Activated CD4-positive, alpha-beta T cell treated with anti-CD3 and anti-CD28 coated beads, Interleukin-10, Interleukin-2, amounts not matched to agents 100 ng/mL and 50 ng/mL, durations not matched to agents 16 hours and 8 hours (primary cell): ENCODE results near the gene AGAP9.
"Not testable (repeated sequence)": the region's sequence is repeated elsewhere in the genome, so short reads cannot be mapped to it uniquely, and the experiment has no call there.

Experiments
- DNase-seq: peaks from one replicate; pipeline ENCODE4 v3.0.0-alpha.2; 2020

AGAP9 gene

DNA sequence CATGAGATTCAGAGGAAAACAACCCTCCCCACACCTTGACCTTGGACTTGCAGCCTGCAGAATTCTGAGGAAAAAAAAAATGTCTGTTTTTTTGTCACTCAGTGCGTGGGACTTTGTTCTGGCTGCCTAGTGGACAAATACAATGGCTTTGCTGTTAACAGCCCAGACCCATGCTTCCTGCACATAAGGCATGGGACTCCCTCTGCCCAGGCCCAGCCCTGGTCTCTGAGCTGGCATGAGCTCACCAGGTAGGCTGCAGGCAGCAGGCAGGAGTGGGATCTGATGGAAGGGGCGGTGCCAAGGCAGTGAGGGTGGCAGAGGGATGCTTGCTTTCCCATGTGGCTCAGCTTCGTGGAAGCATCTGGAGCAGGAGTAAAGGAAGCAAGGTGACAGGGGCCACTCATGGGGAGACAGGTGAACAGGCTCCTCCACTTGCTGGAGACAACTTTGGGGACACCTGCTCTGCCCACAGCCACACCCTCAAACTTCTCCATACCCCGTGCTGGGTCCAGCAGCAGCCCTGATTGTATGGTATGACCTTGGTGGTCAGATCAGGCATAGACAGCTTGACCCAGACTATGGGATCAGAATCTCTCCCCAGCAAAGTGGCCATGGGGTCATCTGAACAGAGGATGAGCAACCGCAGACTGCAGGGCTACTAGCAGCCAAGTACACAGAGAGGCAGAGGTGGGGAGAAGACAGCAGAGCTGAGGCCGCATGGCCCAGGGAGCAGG lies 66.5 kb downstream of the AGAP9 start:
- DNase-seq = no peak

- no peak for DNase-seq
These were observed 67.2 kb downstream of the AGAP9 start for GRCh38 chr10:47456079-47456785.

DNA sequence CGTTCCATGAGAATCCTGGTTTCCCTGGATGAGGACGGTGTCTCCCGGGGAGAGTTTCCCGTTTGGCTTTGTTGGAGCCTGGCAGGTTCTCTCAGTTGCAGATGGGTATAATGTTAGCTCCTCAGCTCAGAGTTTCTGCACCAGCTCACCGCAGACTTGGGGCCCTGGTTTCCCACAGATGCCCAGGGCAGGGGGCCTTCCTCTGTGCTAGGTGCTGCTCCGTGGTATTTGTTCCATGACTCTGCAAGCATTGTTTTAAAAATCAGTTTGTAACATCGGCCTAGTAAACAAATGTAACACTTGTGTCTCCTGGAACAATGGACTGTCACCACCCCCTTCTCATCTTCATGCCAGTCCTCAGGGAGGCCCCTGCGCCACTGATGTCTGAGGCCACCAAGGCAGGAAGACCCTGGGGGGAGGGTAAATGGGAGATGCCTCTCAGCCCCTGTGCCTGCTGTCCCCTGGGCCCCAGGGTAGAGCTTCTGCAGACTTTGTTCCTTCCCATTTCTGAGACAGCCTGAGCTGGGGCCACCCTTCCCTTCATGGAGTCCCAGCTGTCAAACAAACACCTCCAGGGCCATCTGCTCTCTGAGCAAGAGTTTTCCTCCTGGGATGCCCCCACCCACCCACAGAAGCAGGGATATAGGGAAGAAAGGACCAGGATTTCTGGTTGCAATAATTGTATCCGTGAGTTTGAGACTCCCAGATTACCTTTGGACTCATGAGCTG lies 67.9 kb downstream of the AGAP9 start:
- not testable (repeated sequence) for DNase-seq

- no peak for DNase-seq
These were observed 68.7 kb downstream of the AGAP9 start for GRCh38 chr10:47454780-47455058.

DNA sequence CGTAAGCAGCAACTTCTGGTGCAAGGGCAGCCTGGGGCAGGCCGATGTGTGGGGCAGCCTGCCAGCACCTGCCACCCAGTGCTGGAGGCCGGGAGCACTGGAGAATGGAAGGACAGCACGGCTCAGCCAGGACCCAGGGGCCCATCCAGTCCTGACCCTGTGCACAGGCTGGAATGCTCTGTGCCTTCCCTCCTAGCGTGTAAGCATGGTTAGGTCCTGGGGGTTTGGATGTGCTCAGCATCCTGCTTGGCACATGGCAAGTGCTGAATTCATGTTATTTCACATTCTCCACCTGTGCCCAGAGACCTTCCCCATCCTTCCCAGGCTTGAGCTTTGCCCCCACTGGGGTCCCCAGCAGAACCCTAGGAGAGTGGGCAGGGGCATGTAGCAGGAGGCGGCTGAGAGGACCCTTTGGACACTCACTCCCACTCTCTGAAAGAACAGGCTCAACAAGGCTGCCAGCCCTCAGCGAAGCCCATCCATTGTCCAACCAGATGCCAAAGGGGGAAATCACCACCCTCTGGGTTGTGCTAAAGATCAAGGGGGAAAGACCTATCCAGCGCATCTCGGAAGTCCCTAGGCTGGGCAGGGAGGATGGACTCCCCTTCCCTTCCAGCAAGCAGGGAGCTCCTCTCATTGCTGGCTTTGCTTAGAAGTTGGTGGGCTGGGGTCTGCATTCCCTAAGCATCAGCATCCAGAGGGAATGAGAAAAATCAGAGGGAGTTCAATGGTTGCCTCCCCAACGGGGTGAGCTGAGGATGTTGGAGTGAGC lies 69.2 kb downstream of the AGAP9 start:
- DNase-seq = no peak

GRCh38 chr10:47453141-47454007 lies 70.1 kb downstream of the AGAP9 start:
- DNase-seq = no peak

DNA sequence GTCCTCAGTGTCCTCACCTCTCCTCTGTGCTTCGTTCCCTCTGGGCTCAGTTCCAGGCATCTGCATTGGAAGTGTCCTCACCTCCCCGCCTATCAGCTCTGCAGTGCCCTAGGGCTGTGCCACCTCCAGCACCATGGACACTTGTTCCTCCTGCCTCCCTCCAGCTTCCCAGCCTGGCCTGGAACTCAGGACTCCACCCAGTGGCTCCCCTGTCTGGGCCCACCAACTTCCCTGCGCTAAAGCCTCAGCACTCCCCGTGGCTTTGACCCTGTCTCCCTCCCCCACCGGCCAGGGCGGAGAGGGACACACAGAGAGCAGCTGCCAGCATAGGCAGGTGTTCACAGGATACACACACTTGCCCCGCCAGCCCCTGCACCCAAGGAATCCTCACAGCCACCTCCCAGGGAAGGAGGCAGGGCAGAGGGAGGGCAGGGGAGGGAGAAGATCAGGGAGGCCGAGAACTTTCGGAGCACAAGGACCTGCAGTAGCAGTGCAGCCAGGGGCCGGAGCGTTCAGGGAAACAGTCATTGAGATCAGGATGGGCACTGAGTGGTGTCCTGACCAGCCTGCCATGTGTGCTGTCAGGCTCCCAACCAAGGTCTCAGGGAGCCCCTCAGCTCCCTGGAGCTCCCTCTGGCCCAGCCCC lies 70.8 kb downstream of the AGAP9 start:
- no peak for DNase-seq

DNA sequence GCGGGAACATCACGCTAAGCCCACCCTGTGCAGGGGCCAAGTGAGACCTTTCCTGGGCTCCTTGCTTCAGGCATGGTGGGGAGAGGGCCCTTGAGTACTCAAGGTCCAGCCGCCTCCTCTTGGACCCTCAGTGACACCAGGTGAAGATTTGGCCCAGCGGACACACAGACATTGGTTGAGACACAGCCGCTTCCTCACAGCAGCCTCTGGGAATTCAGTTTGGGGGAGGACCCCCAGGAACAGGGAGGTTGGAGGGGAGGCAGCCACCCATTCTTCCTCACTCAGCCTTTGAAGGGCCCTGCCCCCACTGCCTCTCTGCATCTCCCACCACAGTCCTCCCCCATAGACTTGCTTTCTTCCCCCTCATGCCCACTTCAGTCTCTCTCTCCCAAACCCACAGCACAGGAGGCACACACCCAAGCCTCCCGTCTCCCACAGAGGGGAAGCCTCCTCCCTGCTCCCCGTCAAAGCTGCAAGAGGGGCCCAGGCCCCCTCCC lies 71.4 kb downstream of the AGAP9 start:
- DNase-seq = no peak
